Glutamatergic neuron (in vitro differentiated cells): Measurements from ENCODE around the gene MAGI1. TPM values are rescaled to one million over a fixed set of nuclear protein-coding genes. Genes with fewer than 3 reads are reported as not detected.

Experiments
- DNase-seq: peaks from one replicate; pipeline ENCODE4 v3.0.0; 2022
- H3K27ac Mint-ChIP-seq: one replicate; pipeline ENCODE4 v1.8.0; 2020; ENCODE audit warnings: mild to moderate bottlenecking, mixed read lengths, inconsistent platforms; ENCODE audit not compliant: unreplicated experiment
- H3K27me3 Mint-ChIP-seq: one replicate; pipeline ENCODE4 v1.8.0; 2020; ENCODE audit warnings: mild to moderate bottlenecking, moderate library complexity, mixed read lengths, inconsistent platforms; ENCODE audit not compliant: unreplicated experiment
- H3K36me3 Mint-ChIP-seq: one replicate; pipeline ENCODE4 v1.8.0; 2020; ENCODE audit warnings: mild to moderate bottlenecking, mixed read lengths, inconsistent platforms; ENCODE audit not compliant: unreplicated experiment
- H3K4me1 Mint-ChIP-seq: one replicate; pipeline ENCODE4 v1.8.0; 2020; ENCODE audit warnings: mild to moderate bottlenecking, low read depth, mixed read lengths, inconsistent platforms; ENCODE audit not compliant: unreplicated experiment
- H3K4me3 Mint-ChIP-seq: one replicate; pipeline ENCODE4 v1.8.0; 2020; ENCODE audit warnings: mild to moderate bottlenecking, mixed read lengths, inconsistent platforms; ENCODE audit not compliant: unreplicated experiment
- H3K9me3 Mint-ChIP-seq: one replicate; pipeline ENCODE4 v1.8.0; 2020; ENCODE audit warnings: mild to moderate bottlenecking, moderate library complexity, mixed read lengths, inconsistent platforms; ENCODE audit not compliant: unreplicated experiment
- total RNA-seq: library from RNA; stranded (reverse); fragmentation: NEBNext Ultra II Directional; extraction: Animal tissue kit (Norgen Biotek cat#: 25700); gene quantifications from one replicate; pipeline ENCODE4 v1.2.1, GENCODE V29; 2021; ENCODE audit not compliant: unreplicated experiment
- TF ChIP-seq, protein P1 (sequence below): fragments of 200-600 bp; sonication (generic); IDR thresholded peaks from one replicate; pipeline ENCODE4 v1.5.0; 2021; ENCODE audit not compliant: partially characterized antibody, unreplicated experiment

Gene MAGI1
- total RNA-seq, 1 donor from 2014 or later: 46.5 TPM

DNA sequence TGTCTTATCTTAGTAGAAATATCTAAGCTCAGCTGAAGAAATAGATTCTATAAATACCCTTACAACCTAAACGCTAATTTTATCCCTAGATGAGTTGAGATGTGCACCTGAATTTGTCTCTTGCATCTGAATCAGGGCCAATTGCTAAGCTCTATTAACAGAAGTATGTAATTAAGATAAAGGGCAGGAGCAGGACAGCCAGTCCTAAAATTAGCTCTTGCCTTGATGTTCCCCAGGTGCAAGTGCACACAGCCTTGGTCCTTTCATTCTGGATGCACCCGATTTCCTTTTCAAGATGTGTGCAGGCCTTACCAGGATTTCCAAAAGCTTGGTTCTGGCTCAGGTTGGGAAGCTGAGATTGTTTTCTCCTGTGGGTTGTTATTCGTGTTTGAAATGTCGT, 52.4 kb downstream of the MAGI1 start:
- Mint-ChIP-seq H3K27ac (no peak overlapping the region), H3K27me3 (peaks cover 2% of the 10 kb centered on the region), H3K4me1 (peaks cover 6% of the 10 kb centered on the region), H3K36me3 (no peaks in the 10 kb centered on the region), H3K4me3 (no peak overlapping the region), H3K9me3 (peaks cover 2% of the 10 kb centered on the region)
- DNase-seq: no peak
- TF ChIP-seq, protein P1, sequence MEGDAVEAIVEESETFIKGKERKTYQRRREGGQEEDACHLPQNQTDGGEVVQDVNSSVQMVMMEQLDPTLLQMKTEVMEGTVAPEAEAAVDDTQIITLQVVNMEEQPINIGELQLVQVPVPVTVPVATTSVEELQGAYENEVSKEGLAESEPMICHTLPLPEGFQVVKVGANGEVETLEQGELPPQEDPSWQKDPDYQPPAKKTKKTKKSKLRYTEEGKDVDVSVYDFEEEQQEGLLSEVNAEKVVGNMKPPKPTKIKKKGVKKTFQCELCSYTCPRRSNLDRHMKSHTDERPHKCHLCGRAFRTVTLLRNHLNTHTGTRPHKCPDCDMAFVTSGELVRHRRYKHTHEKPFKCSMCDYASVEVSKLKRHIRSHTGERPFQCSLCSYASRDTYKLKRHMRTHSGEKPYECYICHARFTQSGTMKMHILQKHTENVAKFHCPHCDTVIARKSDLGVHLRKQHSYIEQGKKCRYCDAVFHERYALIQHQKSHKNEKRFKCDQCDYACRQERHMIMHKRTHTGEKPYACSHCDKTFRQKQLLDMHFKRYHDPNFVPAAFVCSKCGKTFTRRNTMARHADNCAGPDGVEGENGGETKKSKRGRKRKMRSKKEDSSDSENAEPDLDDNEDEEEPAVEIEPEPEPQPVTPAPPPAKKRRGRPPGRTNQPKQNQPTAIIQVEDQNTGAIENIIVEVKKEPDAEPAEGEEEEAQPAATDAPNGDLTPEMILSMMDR: no peak

DNA sequence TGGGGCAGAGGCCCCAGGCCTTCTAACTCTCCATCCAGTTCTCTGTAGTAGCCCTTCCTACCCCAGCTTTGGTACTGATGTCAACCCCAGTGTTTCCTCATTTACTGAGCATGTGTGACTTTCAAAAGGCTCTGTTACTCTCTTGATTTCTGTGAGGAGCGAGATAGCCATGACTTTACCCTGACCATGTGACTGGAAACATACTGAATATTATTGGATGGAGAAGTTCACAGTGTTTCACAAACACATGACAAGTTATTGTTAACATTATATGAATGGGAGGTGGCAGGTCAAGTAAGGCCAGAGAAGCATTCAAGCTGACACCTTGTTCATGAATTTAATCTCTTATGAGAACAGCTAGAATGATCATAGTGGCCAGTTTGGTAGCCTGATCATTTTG, 53.7 kb downstream of the MAGI1 start:
- H3K4me1 Mint-ChIP-seq: peaks cover 6% of the 10 kb centered on the region
- peaks cover 2% of the 10 kb centered on the region for H3K27me3 Mint-ChIP-seq
- H3K36me3 Mint-ChIP-seq: no peaks in the 10 kb centered on the region
- H3K9me3 Mint-ChIP-seq: peaks cover 2% of the 10 kb centered on the region
- TF ChIP-seq, protein P1: no peak
- no peak for DNase-seq
- H3K4me3 Mint-ChIP-seq: no peak overlapping the region
- no peak overlapping the region for H3K27ac Mint-ChIP-seq

DNA sequence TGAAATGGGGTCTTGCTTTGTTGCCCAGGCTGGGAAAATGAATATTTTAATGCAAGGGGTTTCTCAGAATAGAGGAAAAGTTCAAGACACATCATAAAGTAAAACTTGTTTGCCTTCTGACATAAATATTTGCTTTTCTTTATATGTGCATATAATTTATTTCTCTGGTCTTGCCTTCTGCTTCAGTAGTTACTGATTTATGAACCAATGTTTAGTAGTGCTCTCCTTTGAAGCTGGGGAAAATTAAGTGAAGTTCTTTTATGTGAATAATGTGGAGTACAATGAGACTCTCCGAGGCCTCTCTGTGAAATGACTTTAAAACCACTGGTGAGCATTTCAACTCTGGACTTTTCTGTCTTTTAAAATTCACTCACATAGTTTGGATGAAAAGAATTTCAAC, 55.6 kb downstream of the MAGI1 start:
- DNase-seq: no peak
- TF ChIP-seq, protein P1: no peak
- Mint-ChIP-seq H3K9me3 (peaks cover 2% of the 10 kb centered on the region), H3K4me1 (peaks cover under 1% of the 10 kb centered on the region), H3K4me3 (no peak overlapping the region), H3K27ac (no peak overlapping the region), H3K27me3 (peaks cover 2% of the 10 kb centered on the region), H3K36me3 (no peaks in the 10 kb centered on the region)

DNA sequence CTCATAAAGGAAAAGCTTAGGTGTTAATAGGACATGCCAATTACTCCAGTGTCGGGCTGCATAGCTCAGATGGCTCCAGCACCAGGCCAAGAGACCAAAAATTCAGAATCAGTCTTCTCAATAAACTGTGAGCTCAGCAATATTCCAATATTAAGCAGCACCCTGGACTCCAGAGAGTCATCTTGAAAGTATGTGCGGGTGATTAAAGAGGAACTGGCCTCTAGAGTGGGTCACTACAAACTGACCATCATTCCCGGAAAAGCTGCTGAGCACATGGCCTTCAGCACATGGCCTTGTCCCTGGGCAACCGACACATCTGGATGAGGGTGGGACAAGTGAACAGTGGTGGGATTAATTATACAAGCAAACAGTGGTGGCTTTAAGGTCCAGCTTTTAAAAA, 59.0 kb downstream of the MAGI1 start:
- H3K4me1 Mint-ChIP-seq: no peaks in the 10 kb centered on the region
- H3K36me3 Mint-ChIP-seq: no peaks in the 10 kb centered on the region
- DNase-seq: no peak
- no peaks in the 10 kb centered on the region for H3K27me3 Mint-ChIP-seq
- TF ChIP-seq, protein P1: no peak
- no peak overlapping the region for H3K4me3 Mint-ChIP-seq
- no peak overlapping the region for H3K27ac Mint-ChIP-seq
- H3K9me3 Mint-ChIP-seq: peaks cover 2% of the 10 kb centered on the region

DNA sequence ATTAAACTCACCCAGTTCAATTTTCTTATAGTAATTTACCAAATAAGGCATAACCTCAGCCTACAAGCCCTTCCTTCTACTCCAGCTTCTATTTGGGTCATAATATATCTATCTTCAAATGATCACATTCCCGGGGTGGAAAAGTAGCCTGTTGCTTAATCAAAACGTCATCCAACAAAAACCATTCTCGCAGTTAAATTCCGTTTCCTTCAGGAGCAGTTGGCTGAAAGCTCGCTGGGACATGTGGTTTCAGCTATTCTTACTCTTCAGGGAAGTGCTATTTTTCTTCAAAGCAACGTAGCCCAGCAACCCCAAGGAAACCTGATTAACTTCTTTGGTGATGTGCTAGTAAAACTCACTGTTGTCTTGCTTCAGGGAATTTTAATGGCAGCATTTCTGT, 59.6 kb downstream of the MAGI1 start:
- no peak overlapping the region for H3K27ac Mint-ChIP-seq
- peaks cover 2% of the 10 kb centered on the region for H3K9me3 Mint-ChIP-seq
- H3K27me3 Mint-ChIP-seq: no peaks in the 10 kb centered on the region
- H3K4me1 Mint-ChIP-seq: no peaks in the 10 kb centered on the region
- no peaks in the 10 kb centered on the region for H3K36me3 Mint-ChIP-seq
- TF ChIP-seq, protein P1: no peak
- no peak for DNase-seq
- no peak overlapping the region for H3K4me3 Mint-ChIP-seq
